Measurements from ENCODE around the gene SMCO4. TPM values are rescaled to one million over a fixed set of nuclear protein-coding genes. Genes with fewer than 3 reads are reported as not detected.

Gene SMCO4
- total and polyA plus RNA-seq, 2 of the 8 experiments (the other 6 are each of a cell fraction or from before 2014, with no cell fraction given): 33.2 to 53.9 TPM

DNA sequence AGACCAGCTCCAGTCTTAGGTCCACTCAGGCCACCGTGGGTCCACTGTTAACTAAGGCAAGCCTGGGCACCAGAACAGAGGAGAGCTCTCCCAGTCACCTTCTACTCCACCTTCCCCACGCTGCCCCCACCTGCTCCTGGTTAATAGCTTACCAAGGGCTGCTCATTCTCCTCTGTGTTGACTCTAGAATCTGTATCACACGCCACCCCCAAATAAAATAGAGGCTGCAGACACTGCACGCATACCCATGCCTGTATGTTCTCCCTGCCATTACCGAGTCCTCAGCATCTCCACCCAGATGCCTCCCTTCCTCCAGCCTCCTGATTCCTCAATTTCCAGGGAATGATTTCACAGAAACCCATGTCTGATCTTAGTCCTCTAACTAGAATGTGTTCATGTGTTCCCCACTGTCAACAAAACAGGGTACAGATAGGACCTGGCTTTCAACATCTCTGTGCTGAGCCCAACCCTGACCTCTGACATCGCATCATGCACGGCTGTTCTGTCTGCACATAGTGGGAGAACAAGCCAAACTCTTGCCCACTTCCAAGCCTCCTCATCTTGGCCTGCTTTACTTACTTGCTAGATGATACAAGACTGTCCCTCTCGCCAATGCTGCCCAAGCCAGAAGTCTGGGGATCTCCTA, 49.8 kb downstream of the SMCO4 start (continued):
- TF ChIP-seq, protein P1, sequence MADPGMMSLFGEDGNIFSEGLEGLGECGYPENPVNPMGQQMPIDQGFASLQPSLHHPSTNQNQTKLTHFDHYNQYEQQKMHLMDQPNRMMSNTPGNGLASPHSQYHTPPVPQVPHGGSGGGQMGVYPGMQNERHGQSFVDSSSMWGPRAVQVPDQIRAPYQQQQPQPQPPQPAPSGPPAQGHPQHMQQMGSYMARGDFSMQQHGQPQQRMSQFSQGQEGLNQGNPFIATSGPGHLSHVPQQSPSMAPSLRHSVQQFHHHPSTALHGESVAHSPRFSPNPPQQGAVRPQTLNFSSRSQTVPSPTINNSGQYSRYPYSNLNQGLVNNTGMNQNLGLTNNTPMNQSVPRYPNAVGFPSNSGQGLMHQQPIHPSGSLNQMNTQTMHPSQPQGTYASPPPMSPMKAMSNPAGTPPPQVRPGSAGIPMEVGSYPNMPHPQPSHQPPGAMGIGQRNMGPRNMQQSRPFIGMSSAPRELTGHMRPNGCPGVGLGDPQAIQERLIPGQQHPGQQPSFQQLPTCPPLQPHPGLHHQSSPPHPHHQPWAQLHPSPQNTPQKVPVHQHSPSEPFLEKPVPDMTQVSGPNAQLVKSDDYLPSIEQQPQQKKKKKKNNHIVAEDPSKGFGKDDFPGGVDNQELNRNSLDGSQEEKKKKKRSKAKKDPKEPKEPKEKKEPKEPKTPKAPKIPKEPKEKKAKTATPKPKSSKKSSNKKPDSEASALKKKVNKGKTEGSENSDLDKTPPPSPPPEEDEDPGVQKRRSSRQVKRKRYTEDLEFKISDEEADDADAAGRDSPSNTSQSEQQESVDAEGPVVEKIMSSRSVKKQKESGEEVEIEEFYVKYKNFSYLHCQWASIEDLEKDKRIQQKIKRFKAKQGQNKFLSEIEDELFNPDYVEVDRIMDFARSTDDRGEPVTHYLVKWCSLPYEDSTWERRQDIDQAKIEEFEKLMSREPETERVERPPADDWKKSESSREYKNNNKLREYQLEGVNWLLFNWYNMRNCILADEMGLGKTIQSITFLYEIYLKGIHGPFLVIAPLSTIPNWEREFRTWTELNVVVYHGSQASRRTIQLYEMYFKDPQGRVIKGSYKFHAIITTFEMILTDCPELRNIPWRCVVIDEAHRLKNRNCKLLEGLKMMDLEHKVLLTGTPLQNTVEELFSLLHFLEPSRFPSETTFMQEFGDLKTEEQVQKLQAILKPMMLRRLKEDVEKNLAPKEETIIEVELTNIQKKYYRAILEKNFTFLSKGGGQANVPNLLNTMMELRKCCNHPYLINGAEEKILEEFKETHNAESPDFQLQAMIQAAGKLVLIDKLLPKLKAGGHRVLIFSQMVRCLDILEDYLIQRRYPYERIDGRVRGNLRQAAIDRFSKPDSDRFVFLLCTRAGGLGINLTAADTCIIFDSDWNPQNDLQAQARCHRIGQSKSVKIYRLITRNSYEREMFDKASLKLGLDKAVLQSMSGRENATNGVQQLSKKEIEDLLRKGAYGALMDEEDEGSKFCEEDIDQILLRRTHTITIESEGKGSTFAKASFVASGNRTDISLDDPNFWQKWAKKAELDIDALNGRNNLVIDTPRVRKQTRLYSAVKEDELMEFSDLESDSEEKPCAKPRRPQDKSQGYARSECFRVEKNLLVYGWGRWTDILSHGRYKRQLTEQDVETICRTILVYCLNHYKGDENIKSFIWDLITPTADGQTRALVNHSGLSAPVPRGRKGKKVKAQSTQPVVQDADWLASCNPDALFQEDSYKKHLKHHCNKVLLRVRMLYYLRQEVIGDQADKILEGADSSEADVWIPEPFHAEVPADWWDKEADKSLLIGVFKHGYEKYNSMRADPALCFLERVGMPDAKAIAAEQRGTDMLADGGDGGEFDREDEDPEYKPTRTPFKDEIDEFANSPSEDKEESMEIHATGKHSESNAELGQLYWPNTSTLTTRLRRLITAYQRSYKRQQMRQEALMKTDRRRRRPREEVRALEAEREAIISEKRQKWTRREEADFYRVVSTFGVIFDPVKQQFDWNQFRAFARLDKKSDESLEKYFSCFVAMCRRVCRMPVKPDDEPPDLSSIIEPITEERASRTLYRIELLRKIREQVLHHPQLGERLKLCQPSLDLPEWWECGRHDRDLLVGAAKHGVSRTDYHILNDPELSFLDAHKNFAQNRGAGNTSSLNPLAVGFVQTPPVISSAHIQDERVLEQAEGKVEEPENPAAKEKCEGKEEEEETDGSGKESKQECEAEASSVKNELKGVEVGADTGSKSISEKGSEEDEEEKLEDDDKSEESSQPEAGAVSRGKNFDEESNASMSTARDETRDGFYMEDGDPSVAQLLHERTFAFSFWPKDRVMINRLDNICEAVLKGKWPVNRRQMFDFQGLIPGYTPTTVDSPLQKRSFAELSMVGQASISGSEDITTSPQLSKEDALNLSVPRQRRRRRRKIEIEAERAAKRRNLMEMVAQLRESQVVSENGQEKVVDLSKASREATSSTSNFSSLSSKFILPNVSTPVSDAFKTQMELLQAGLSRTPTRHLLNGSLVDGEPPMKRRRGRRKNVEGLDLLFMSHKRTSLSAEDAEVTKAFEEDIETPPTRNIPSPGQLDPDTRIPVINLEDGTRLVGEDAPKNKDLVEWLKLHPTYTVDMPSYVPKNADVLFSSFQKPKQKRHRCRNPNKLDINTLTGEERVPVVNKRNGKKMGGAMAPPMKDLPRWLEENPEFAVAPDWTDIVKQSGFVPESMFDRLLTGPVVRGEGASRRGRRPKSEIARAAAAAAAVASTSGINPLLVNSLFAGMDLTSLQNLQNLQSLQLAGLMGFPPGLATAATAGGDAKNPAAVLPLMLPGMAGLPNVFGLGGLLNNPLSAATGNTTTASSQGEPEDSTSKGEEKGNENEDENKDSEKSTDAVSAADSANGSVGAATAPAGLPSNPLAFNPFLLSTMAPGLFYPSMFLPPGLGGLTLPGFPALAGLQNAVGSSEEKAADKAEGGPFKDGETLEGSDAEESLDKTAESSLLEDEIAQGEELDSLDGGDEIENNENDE (IDR thresholded peaks at IDR 0.05; ENCODE audit: insufficient replicate concordance, low read length): no peak
- no peak for TF ChIP-seq EP300 (IDR thresholded peaks at IDR 0.05; ENCODE audit: borderline replicate concordance in 1 of 2, low read depth in 2 of 2, low read length in 2 of 2)
